ENCODE data around the gene CACTIN. TPM values are rescaled to one million over a fixed set of nuclear protein-coding genes. Genes with fewer than 3 reads are reported as not detected.

CACTIN gene
- total RNA-seq, 1 donor from 2014 or later, result 26.7 TPM

DNA sequence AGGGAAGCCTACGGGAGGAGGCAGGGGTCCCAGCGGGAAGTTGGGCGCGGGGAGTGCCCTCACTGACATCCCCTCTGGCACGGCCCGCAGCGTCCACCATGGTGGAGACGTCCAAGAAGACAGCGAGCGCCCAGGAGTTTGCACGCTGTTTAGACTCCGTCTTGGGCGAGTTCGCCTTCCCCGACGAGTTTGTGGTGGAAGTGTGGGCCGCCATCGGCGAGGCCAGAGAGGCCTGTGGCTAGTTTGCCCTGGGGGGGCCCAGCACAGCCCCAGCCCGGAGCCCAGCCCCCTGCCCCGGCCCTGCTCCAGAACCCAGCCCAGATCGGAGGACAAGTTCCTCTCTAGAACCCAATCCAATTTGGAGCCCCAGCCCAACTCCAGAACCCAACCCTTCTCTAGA, 36.6 kb downstream of the CACTIN start:
- Histone ChIP-seq H2AFZ (ENCODE audit: low read depth, low read length) (no peak overlapping the region), H3K9me3 (ENCODE audit: insufficient read depth, low read depth, low read length) (no peaks in the 10 kb centered on the region)
- peaks cover 38% of the 10 kb centered on the region for H3K27me3 Mint-ChIP-seq (ENCODE audit: low read depth, unreplicated experiment)

DNA sequence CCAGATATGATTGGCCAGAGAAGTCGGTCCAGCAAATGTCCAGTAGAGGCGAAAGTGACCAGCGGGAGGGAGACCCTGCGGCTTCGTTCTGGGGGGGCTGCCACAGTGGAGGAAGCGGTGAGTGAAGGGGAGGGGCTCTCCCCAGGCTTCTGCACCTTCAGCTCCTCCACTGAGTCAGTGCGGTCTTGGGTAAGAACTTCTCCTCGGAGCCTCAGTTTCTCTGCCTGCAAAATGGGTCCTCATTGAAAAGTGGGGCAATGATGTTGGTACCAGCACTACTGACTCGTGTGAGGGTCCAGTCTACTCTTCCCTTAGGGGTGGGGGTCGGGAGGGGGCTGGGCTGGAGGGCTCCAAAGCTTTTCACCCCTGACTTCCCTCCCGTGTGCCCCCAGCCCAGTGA, 37.2 kb downstream of the CACTIN start:
- Mint-ChIP-seq H3K4me1 (ENCODE audit: low read depth, unreplicated experiment) (no peaks in the 10 kb centered on the region), H3K27ac (ENCODE audit: unreplicated experiment) (no peak overlapping the region), H3K4me3 (ENCODE audit: unreplicated experiment) (no peak overlapping the region), H3K36me3 (ENCODE audit: low read depth, unreplicated experiment) (peaks cover 3% of the 10 kb centered on the region), H3K9me3 (ENCODE audit: unreplicated experiment) (no peaks in the 10 kb centered on the region), H3K27me3 (ENCODE audit: low read depth, unreplicated experiment) (peaks cover 35% of the 10 kb centered on the region)
- no peaks in the 10 kb centered on the region for H3K9me3 ChIP-seq (ENCODE audit: insufficient read depth, low read depth, low read length)
- H3K79me2 ChIP-seq (ENCODE audit: insufficient read depth, low read length), result no peaks in the 10 kb centered on the region
- H3K4me2 ChIP-seq (ENCODE audit: low read length), result no peak overlapping the region
- H3K4me3 ChIP-seq (ENCODE audit: insufficient read depth, low read depth, low read length), result no peak overlapping the region
- TF ChIP-seq, protein P1, sequence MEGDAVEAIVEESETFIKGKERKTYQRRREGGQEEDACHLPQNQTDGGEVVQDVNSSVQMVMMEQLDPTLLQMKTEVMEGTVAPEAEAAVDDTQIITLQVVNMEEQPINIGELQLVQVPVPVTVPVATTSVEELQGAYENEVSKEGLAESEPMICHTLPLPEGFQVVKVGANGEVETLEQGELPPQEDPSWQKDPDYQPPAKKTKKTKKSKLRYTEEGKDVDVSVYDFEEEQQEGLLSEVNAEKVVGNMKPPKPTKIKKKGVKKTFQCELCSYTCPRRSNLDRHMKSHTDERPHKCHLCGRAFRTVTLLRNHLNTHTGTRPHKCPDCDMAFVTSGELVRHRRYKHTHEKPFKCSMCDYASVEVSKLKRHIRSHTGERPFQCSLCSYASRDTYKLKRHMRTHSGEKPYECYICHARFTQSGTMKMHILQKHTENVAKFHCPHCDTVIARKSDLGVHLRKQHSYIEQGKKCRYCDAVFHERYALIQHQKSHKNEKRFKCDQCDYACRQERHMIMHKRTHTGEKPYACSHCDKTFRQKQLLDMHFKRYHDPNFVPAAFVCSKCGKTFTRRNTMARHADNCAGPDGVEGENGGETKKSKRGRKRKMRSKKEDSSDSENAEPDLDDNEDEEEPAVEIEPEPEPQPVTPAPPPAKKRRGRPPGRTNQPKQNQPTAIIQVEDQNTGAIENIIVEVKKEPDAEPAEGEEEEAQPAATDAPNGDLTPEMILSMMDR (IDR thresholded peaks at IDR 0.05; ENCODE audit: insufficient read depth, low read depth, low read length), result no peak
- TF ChIP-seq EZH2 (IDR thresholded peaks at IDR 0.05; ENCODE audit: insufficient read depth, low read length), result no peak
- no peak for DNase-seq (ENCODE audit: low read depth)
- peaks cover 3% of the 10 kb centered on the region for H3K4me1 ChIP-seq (ENCODE audit: insufficient read depth, low read length)
- no peaks in the 10 kb centered on the region for H3K36me3 ChIP-seq (ENCODE audit: insufficient read depth, low read length)
- H3K27me3 ChIP-seq (ENCODE audit: insufficient read depth, low read length), result peaks cover 3% of the 10 kb centered on the region
- H3K27ac ChIP-seq (ENCODE audit: low read depth, low read length), result no peak overlapping the region
- no peak overlapping the region for H3K9ac ChIP-seq (ENCODE audit: low read length)
- H2AFZ ChIP-seq (ENCODE audit: low read depth, low read length), result no peak overlapping the region
- FAIRE-seq, result no peak
- H4K20me1 ChIP-seq (ENCODE audit: insufficient read depth, low read length), result no peaks in the 10 kb centered on the region

More for the DNA sequence above, 36.6 kb downstream of the CACTIN start:
- H3K79me2 ChIP-seq (ENCODE audit: insufficient read depth, low read length), result no peaks in the 10 kb centered on the region
- no peak overlapping the region for H3K9ac ChIP-seq (ENCODE audit: low read length)
- TF ChIP-seq, protein P1 (IDR thresholded peaks at IDR 0.05; ENCODE audit: insufficient read depth, low read depth, low read length), result no peak
- TF ChIP-seq EZH2 (IDR thresholded peaks at IDR 0.05; ENCODE audit: insufficient read depth, low read length), result no peak
- H3K27ac ChIP-seq (ENCODE audit: low read depth, low read length), result no peak overlapping the region
- H3K27me3 ChIP-seq (ENCODE audit: insufficient read depth, low read length), result peaks cover 3% of the 10 kb centered on the region
- H3K27ac Mint-ChIP-seq (ENCODE audit: unreplicated experiment), result no peak overlapping the region
- H3K4me3 Mint-ChIP-seq (ENCODE audit: unreplicated experiment), result no peak overlapping the region
- H4K20me1 ChIP-seq (ENCODE audit: insufficient read depth, low read length), result no peaks in the 10 kb centered on the region
- no peak overlapping the region for H3K4me2 ChIP-seq (ENCODE audit: low read length)
- H3K4me1 ChIP-seq (ENCODE audit: insufficient read depth, low read length), result peaks cover 3% of the 10 kb centered on the region
- FAIRE-seq (no peak), DNase-seq (ENCODE audit: low read depth) (no peak)
- H3K9me3 Mint-ChIP-seq (ENCODE audit: unreplicated experiment), result no peaks in the 10 kb centered on the region
- peaks cover 3% of the 10 kb centered on the region for H3K36me3 Mint-ChIP-seq (ENCODE audit: low read depth, unreplicated experiment)
- no peaks in the 10 kb centered on the region for H3K4me1 Mint-ChIP-seq (ENCODE audit: low read depth, unreplicated experiment)
- H3K36me3 ChIP-seq (ENCODE audit: insufficient read depth, low read length), result no peaks in the 10 kb centered on the region
- H3K4me3 ChIP-seq (ENCODE audit: insufficient read depth, low read depth, low read length), result no peak overlapping the region

DNA sequence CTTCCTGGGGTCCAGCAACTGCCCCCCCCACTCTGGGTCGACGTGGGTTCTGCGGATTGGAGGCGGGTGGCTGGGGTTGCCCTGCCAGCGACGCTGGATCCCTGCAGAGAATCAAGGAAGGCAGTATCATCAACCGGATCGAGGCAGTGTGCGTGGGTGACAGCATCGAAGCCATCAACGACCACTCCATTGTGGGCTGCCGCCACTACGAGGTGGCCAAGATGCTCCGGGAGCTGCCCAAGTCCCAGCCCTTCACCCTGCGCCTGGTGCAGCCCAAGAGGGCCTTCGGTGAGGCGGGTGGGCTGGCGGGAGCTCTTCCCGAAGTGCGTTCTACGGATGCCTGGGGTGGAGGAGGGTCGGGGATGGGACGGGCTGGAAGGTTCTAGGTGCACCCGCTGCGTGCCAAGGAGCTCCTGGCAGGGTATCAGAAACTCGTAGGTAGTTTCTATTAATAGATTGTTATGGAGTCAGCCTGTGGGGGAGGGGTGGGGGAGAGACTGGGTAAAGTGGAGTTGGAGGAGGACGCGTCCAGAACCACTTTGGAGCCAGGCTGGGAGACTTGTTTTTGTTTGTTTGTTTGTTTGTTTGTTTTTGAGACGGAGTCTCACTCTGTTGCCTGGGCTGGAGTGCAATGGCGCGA, 39.8 kb downstream of the CACTIN start:
- DNase-seq (ENCODE audit: low read depth) (no peak), FAIRE-seq (no peak)
- H3K4me3 ChIP-seq (ENCODE audit: insufficient read depth, low read depth, low read length), result no peak overlapping the region
- H3K36me3 Mint-ChIP-seq (ENCODE audit: low read depth, unreplicated experiment), result peaks cover 3% of the 10 kb centered on the region
- H3K4me1 Mint-ChIP-seq (ENCODE audit: low read depth, unreplicated experiment), result no peaks in the 10 kb centered on the region
- TF ChIP-seq, protein P1 (IDR thresholded peaks at IDR 0.05; ENCODE audit: insufficient read depth, low read depth, low read length), result no peak
- no peak for TF ChIP-seq EZH2 (IDR thresholded peaks at IDR 0.05; ENCODE audit: insufficient read depth, low read length)
- no peaks in the 10 kb centered on the region for H3K36me3 ChIP-seq (ENCODE audit: insufficient read depth, low read length)
- peaks cover 3% of the 10 kb centered on the region for H3K4me1 ChIP-seq (ENCODE audit: insufficient read depth, low read length)
- H3K4me2 ChIP-seq (ENCODE audit: low read length), result no peak overlapping the region
- H3K4me3 Mint-ChIP-seq (ENCODE audit: unreplicated experiment), result no peak overlapping the region
- H4K20me1 ChIP-seq (ENCODE audit: insufficient read depth, low read length), result no peaks in the 10 kb centered on the region
- peaks cover 3% of the 10 kb centered on the region for H3K27me3 ChIP-seq (ENCODE audit: insufficient read depth, low read length)
- H3K9me3 ChIP-seq (ENCODE audit: insufficient read depth, low read depth, low read length), result no peaks in the 10 kb centered on the region
- no peaks in the 10 kb centered on the region for H3K79me2 ChIP-seq (ENCODE audit: insufficient read depth, low read length)
- no peak overlapping the region for H2AFZ ChIP-seq (ENCODE audit: low read depth, low read length)
- H3K27me3 Mint-ChIP-seq (ENCODE audit: low read depth, unreplicated experiment), result peaks cover 26% of the 10 kb centered on the region
- no peaks in the 10 kb centered on the region for H3K9me3 Mint-ChIP-seq (ENCODE audit: unreplicated experiment)
- no peak overlapping the region for H3K27ac Mint-ChIP-seq (ENCODE audit: unreplicated experiment)
- H3K27ac ChIP-seq (ENCODE audit: low read depth, low read length), result no peak overlapping the region
- no peak overlapping the region for H3K9ac ChIP-seq (ENCODE audit: low read length)

Data from astrocyte (in vitro differentiated cells and primary cell).